Glomerular visceral epithelial cell (primary cell): ENCODE data around the gene SLC22A14.

ENCODE experiments used
- DNase-seq: peaks from one replicate; pipeline ENCODE4 v3.0.0-alpha.2; 2016; ENCODE audit errors: extremely low spot score

SLC22A14 gene

DNA sequence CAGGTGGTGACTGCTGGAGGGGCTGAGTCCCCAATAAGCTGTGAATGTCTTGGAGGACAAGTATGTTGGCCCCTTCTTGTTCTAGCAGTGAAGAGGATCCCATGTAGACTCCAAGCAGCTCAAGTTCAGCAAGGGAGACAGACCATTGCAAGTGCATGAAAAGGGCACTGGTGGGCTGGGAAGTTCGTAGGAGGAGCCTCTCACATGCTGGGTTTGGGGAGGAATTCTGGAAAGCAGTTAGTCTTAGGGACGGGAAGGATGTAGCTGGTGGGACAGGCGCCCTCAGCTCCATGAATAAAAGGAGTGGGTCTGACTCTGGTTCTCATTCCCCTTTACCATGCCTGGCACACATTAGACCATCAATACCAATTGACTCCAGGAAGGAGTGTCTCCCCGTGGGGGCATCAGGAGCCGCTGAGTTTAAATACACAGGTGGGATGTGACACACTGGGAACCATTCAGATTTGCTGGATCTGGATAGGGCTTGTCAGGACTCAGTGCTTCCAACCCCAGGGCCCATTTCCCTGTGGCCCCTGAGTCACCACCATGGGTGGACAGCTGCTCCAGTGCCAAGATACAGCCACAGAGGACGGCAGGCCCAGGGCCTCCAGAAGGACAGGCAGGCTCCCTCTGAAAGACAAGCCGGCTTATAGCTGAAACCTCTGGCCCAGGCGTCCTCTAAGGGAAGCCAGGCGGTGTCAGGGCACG, 63.9 kb downstream of the SLC22A14 start:
- no peak for DNase-seq

DNA sequence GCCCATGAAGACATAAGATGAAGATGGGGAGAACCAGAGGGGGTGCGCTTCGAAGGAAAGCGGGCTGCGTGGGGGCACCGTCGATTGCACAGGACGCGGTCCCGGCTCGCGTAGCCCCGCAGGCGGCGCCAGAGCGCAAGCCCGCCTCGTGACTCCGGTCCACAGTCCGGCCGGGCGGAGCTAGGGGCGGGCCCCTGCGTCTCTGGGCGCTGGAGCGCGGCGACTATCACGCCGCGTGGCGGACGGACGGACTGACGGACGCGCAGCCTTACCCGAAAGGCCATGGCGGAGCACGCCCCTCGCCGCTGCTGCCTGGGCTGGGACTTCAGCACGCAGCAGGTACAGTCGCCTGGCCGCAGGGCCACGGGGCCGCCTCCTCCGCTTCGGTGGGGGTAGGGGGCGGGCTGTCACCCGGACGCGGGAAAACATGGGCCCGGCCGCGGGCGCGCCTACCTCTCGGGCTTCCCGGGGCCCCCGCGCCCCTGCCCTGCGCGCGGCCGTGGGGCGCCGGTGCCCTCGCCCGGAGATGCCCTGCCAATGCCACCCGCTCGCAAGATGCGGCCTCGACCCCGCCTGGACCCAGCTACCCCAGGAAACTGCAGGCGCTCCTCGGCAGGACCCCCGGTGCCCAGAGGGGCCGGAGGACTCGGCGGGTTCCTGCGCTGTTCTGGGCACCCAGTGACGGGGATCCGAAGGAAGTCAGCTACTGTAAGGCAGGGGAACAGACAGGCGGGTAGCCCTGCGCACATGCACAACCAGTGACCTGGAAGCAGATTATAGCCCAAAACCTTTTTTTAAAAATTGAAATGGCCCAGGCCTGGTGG, 64.7 kb downstream of the SLC22A14 start, which contains the start of gene XYLB:
XYLB (plus strand) TSS at position 199 of the 824 bp plus-strand sequence; CDS start at position 283, 84 bp downstream.
- DNase-seq = peak; percentile 85

DNA sequence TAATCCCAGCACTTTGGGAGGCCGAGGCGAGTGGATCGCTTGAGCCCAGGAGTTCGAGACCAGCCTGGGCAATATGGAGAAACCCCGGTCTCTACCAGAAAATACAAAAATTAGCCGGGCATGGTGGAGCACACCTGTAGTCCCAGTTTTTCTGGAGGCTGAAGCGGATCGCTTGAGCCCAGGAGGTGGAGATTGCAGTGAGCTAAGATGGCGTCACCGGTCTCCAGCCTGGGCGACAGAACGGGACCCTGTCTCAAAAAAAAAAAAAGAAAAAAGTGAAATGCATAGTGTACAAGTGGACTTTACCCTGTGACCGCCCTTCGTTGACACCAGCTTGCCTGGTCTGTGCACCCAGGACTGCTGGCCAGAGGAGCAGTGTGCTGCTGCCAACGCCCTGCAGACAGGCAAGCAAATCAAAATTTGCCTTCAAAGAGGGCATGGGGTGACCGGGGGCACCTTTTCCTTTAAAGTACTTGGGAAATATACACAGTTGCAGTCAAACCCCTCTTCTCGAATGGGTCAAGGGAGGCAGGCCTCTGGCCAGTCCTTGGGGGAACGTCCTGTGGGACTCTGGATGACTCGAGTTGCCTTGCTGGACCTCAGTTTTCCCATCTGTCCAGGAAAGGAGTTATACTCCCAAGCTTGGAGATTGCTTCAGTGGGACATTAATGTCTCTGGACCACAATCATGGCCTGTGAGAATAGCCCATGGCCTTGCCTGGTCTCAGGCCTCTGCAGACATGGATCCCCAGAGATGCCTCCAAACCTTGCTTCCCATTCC, 65.5 kb downstream of the SLC22A14 start:
- no peak for DNase-seq

DNA sequence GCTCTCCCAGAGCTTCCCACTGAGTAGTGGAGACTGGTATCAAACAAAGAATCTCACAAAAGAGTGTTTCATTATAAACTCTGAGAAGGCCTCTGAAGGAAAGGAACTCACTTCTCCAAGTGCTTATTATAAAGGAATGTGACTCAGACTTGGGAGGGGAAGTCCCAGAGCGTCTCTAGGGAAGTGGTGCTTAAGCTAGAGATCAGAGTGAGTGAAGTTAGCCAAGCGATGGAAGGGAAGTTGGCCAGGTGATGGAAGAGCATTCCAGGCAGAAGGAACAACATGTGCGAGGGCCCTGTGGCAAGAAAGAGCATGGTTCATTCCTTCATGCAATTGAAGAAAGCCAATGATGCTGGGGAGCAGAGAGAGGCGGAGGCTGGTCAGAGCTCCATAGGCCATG, 66.8 kb downstream of the SLC22A14 start:
- peak; percentile 50 for DNase-seq

DNA sequence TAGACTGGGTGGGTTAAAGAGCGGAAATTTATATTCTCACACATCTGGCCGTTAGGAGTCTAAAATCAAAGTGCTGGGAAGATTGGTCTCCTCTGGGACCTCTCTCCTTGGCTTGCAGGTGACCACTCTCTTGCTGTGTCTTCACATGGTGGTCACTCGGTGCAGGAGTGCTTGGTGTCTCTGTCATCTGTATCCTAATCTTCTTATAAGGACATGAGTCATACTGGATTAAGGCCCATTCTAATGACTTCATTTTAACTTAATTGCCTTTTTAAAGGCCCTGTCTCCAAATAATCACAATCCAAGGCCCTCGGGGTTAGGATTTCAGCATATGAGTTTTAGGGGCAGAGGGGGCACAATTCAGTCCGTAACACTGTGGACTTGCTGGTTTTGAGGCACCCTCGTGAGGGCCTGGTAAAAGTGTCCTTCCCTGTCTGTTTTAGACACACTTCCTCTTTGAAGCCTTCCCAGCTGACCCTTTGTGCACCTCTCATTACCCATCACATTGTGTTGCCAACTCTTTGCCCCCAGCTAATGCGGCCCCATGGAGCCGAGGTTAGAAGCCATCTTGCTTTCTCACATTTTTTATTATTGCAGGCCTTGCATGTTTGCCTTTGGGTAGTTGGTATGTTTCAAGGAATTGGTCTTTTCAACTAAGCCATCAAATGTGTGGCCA, 67.7 kb downstream of the SLC22A14 start:
- no peak for DNase-seq

DNA sequence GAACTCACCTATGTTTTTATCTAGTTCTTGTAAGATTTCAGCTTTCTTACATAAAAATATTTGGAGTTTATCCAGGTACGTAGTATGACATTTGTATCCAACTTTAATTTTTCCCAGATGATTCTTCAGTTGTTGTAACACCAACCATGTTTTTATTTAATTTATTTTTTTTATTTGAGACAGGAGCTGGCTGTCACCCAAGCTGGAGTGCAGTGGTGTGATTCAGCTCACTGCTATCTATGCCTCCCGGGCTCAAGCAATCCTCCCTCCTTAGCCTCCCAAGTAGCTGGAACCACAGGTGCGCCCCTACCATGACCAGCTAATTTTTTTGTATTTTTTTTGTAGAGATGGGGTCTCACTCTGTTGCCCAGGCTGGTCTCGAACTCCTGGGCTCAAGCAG, 71.1 kb downstream of the SLC22A14 start:
- DNase-seq = no peak

DNA sequence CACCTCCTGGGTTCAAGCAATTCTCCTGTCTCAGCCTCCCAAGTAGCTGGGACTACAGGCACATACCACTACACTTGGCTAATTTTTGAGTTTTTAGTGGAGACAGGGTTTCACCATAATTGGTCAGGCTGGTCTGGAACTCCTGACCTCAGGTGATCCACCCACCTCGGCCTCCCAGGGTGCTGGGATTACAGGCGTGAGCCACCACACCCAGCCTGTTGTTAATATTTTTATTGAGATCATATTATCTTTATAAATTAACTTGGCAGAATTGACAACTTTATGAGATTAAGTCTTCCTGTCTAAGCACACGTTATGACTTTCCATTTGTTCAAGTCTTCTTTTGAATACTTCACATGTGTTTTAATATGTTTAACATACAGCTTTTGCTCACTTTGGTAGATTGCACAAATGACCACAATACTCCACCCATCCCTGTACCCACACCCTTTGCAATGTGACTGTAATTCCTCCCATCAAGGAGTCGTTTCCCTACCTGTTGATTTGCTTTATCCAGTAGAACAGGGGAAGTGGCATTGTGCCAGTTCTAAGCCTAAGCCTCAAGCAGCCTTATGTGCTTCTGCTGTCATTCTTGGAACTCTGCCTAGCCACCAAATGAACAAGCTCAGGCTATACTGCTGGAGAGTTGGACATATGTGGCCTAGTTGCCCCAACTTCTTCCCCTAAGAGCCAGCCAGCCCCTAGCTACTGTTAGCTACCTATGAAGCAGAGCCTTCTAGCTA, 72.7 kb downstream of the SLC22A14 start:
- DNase-seq = peak; percentile 64

DNA sequence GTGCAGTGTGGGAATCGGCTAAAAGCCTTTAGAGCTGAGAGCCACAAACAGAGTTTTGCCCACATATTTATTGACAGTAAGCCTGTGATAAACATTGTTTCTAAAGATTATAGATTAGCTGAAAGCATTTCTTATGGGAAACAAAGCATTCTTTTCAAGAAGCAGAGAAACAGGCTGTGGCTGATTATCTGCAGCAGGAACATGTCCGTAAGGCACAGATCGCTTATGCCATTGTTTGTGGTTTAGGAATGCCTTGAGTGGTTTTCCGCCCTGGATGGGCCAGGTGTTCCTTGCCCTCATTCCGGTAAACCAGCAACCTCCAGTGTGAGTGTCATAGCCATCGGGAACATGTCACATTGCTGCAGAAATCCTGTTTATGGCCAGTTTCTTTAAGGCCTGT, 76.9 kb downstream of the SLC22A14 start:
- no peak for DNase-seq

DNA sequence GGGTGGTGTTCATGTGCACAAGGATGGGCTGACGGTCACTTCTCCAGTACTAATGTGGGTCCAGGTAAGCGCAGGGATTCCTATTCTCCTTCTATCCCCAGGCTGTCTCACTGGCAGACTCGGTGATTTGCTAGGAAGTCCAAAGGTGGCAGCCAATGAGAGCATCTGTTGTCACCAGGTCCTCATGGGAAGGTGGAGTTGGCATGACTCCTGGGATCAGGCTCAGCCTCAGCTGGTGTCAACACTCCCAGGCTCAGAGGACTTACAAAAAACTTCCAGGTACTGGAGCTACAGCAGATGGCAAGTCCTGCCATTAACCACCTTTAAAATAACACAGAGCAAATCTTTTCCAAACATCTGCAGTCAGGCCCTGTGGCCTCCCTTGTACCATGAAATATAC, 78.3 kb downstream of the SLC22A14 start:
- no peak for DNase-seq

DNA sequence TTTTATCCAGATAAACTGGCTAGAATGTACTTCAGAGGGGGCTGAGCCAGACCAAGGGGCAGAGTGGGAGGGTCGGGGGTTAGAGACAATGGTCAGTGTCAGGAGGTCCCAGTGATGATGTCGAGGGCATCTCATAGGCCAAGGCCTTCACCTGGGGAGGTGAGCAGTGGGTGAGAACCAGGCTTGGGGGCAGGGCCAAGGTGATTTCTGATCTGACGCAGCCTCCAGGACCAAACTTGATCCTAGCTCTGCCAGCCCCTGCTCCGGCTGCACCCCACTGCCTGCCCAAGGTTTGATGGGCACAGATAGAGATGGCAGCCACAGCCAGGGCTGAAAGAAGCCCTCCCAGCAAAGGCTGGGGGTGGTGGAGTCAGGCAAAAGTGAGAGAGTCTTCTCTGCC, 79.4 kb downstream of the SLC22A14 start:
- no peak for DNase-seq

DNA sequence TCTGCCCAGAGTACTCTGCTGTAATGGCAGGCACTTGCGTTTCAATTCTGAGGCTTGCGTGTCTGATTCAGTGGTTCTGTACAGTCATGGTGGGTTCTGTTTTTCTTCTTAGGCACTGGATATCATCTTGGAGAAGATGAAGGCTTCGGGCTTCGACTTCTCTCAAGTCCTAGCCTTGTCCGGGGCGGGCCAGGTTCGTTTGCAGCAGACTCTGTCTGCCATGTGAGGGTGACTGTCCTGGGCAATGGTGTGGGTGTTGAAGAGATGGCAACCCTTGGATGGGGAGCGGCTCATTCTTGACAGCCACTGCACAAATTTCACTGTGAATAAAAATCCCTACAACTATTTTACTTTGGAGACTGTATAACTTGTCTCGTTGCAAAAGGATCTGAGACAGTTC, 80.7 kb downstream of the SLC22A14 start:
- no peak for DNase-seq

DNA sequence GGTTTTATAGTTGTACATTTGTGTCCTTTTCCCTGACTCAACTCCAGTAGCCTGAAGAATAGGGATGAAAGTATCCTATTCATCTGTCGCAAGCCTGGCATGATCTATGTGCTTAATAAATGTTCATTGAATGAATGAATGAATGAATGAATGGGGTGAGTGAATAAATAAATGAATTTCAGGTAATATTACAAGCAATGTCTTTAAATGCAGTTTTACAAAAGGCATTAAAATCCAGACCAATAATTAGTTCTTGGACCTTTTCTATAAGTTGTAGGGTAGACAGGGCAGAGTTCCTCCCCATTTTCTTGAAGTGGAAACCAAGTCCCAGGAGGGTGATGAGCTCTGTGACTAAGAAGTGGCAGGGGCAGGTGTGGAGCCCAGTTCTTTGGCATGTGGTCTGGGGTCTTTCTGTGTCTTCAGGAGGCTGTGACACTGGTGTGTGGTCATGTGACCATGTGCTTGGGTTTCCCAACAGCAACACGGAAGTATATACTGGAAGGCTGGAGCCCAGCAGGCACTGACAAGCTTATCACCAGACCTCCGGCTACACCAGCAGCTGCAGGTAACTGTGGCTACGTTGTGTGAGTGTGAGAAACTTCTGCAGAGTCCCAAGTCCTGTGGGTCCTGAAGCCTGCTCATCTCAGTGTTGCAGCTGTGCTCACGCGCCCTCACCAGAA, 82.8 kb downstream of the SLC22A14 start:
- no peak for DNase-seq

DNA sequence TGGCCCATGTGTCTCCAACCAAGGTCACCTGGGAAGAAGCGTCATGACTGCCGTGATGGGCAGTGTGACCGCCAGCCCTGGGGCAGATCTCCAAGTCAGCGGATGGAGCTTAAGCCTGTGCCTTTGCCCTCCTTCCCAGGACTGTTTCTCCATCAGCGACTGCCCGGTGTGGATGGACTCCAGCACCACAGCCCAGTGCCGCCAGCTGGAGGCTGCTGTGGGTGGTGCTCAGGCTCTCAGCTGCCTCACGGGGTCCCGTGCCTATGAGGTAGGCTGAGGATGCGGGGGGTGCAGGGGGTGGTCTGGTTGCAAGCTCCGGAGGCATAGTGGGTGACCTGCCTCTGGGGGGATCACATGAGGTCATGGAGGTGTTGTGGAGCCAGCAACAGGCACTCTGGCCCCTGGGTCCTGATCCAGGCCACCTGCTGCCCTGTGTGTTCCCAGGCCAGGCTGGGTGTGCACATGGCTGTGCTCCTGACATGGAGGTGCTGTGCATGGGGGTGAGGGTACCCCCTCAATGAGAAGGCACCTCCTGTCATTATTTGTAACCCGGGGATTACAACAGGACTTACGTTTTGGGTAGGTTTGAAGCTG, 83.5 kb downstream of the SLC22A14 start:
- no peak for DNase-seq

DNA sequence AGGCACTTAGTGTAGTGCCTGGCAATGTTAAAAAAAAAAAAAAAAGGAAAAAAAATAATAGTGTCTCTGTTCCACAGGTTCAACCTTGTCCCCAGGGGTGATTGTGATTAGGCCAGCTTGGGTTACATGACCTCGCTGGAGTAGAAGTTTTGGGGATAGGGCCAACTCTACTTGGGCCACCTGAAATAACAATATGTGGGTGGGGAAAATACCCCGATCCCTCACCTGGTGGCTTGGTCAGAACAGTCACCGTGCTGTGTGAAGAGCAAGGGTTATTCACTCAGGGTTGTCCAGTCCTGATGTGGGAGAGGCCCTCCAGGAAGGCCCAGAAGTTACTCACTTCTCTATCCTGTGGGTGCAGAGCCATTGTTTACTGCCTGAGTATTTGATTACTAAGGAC, 84.0 kb downstream of the SLC22A14 start:
- no peak for DNase-seq

DNA sequence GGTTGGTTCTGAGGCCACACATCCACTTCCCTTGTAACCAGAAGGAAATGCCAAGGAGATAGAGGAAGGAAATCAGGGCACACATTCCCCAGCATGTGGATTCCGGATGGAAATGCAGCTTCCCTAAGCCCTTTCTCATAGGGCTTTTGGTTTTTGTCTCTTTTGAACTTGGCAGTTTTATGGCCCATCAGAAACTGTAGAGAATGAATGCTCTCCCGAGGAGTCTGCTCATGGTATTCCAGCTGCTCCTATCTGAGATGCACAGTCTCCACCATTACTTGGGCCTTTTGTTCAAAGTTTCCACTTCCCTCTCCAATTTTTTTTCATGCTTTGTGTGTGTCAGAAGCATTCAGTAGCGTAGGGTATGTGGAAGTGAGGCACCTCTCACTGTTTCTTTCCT, 85.7 kb downstream of the SLC22A14 start:
- DNase-seq = no peak
